GM12864 (cell line): ENCODE results near the gene CHD1.

Experiments
- DNase-seq: peaks from one replicate; pipeline ENCODE4 v3.0.0-alpha.2; 2011; ENCODE audit warnings: low read depth
- H3K4me3 ChIP-seq: 2 replicates; pipeline ENCODE4 v1.5.1; 2011; ENCODE audit warnings: mild to moderate bottlenecking, low read depth, low read length, control low read depth
- CTCF ChIP-seq: IDR thresholded peaks from 2 replicates; pipeline ENCODE4 v1.5.1; 2011; ENCODE audit warnings: low read depth, mild to moderate bottlenecking, moderate library complexity, low read length, control low read depth, inconsistent platforms; ENCODE audit errors: missing control alignments

Gene CHD1

GRCh38 chr5:98935206-98935605 lies 6.4 kb upstream of the CHD1 start:
- no peak for DNase-seq
- H3K4me3 ChIP-seq, result no peak overlapping the region
- TF ChIP-seq CTCF, result no peak

DNA sequence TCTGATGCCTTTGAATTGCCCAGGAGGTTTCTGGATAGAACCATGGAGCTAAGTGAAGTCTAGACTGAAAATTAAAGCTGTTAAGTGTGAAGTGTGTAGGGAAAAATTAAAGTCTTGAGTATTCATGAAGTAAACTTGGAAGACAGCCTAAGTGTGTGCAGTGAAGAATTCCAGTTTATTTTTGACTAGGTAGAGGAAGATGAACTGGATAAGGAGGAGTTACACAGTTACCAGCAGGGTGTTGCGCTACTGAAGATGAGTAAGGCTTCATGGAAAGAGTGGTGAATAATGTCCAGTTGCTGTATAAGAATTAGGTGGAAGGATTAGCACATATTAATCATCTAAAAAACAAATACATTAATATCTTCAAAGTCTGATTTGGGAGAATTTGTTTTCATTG lies 5.7 kb upstream of the CHD1 start:
- no peak for DNase-seq
- no peak overlapping the region for H3K4me3 ChIP-seq
- no peak for TF ChIP-seq CTCF

DNA sequence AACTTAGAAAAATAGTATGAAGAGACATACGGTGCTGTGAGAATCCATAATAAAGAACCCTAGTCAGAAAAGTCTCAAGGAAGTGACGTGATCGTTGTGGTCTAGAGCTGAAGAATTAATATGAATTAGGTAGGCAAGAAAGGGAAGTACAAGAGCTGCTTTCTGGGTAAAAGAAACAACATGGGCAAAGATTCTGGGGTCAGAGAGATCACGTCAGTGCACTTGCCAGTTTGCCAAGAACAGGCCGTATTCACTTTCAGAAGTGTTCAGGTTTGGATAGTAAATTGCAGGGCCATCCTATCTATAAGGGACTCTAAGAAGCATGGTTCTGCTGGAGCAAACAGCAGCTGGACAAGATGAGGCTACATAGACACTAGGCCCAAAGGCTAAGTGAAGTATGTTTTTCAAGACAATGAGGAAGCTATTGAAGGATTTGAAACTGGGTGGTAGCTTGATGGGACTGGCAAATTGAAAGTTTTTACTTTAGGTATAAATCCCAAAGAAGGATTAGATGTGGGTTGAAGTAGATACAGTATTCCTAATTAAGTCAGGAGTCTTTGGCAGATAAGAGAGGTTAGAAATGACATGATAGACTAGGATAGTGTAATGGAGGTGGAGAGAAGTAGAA lies 4.8 kb upstream of the CHD1 start:
- DNase-seq, result peak; percentile 47
- no peak for TF ChIP-seq CTCF

GRCh38 chr5:98930972-98931762 lies 2.4 kb upstream of the CHD1 start:
- H3K4me3 ChIP-seq, result no peak overlapping the region; the same call in 1 of the 2 replicates
- TF ChIP-seq CTCF, result no peak
- no peak for DNase-seq

More for the DNA sequence above, 4.8 kb upstream of the CHD1 start:
- no peak overlapping the region for H3K4me3 ChIP-seq

GRCh38 chr5:98929710-98930298 lies 997 bp upstream of the CHD1 start:
- DNase-seq, result no peak
- no peak for TF ChIP-seq CTCF
- peak overlapping the region; percentile 92 for H3K4me3 ChIP-seq

DNA sequence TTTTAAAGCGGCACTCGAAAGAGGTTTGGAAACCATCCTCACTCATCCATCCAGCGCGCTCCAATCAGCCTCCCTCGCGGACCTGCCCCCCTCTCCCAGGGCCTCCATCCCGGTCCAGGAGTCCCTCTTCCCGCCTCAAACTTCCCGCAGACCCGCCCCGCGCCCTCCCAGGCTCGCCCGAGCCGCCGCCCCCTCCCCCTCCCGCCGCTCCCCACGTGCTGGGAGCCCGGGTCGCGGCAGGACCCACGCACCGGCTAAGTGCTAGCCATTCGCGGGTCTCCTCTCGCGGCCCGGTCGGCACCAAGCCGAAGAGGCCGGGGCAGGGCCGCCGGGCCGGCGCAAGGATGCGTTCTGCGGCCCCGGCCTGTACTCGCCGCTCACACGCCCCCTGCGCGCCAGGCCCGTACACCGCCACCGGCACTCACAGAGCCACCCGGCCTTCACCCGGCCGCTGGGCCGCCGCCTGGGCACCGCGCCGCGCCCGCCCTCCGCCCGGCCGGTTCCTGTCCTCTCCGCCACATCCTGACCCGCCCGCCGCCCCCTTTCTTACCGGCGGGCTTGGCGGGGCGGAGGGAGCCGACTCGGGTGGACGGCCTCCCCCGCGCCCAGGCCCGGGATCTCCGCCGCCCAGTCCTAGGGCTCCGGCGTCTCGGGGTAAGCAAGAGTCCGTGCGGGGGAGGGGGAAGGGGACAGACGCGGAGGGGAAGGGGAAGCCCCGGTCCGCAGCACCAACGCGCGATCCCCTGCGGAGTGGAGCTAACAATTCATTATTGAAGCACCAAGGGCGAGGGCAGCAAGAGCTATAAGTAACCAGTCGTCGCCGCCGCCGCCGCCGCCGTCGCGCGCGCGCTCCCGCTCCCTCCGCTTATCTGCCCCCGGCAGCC lies 576 bp downstream of the CHD1 start:
- no peak for TF ChIP-seq CTCF
- H3K4me3 ChIP-seq, result peak overlapping the region; percentile 92
- no peak for DNase-seq
